GM21423 (cell line): ENCODE measurements around the gene PARP15.
"Not testable (repeated sequence)": the region's sequence is repeated elsewhere in the genome, so short reads cannot be mapped to it uniquely, and the experiment has no call there.

Experiments used
- ATAC-seq: cut with Tn5 transposase; IDR thresholded peaks from one replicate; pipeline ENCODE4 v1.9.1; 2021; ENCODE audit warnings: mild to moderate bottlenecking, moderate library complexity; ENCODE audit not compliant: unreplicated experiment

Gene PARP15

DNA sequence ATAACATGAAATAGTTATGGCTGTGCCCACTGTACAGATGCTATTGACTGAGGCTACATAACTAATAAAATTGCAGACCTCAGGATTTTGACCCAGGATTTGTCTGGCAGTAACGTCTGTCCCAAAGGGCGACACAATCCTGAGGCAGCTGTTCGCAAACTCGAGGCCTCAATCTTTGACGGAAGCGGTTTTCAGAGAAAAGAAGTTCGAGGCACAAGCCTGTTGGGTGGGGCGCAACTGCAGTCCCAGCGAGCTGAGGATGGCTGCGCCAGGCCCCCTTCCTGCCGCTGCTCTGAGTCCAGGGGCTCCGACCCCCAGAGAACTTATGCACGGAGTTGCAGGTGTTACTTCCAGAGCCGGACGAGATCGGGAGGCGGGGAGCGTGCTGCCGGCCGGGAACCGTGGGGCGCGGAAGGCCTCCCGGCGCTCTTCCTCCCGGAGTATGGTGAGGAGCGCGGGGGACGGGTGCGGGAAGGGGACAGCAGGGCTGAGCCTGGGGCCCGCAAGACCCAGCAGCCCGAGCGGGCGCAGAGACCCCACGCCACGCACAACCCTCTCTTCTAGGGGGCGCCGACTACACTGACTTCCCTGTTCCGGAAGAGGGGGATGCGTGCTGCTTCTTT lies at the start of gene PARP15:
TSS of gene PARP15 (plus strand) at position 242 of the 623 bp plus-strand sequence. CDS start at position 260, 18 bp downstream.
- no peak for ATAC-seq

GRCh38 chr3:122530164-122530563 lies 47.3 kb upstream of the PARP15 start:
- no peak for ATAC-seq

GRCh38 chr3:122533480-122533879 lies 44.0 kb upstream of the PARP15 start:
- no peak for ATAC-seq

- ATAC-seq, result peak; percentile 99
These were observed 43.5 kb upstream of the PARP15 start for GRCh38 chr3:122533931-122534334.

GRCh38 chr3:122535964-122536631 lies 41.4 kb upstream of the PARP15 start:
- no peak for ATAC-seq

DNA sequence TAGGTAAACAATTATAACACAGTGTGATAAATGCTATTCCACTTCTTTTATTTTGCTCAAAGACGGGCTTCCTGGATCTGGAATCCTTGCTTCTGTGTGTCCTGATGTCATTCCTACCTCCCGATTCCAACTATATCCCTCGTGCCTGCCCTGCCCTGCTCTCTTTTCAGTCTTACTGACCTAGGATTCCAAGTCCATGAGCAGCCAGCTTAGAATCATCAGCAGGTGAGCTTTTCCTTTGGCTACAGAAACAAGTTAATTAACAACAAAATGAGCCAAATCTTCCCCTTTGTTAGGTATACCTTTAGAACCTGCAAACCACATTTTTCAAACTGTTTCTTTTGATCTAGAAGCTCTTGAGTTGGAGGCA lies 40.8 kb upstream of the PARP15 start:
- no peak for ATAC-seq

GRCh38 chr3:122538956-122539490 lies 38.4 kb upstream of the PARP15 start:
- ATAC-seq, result no peak

DNA sequence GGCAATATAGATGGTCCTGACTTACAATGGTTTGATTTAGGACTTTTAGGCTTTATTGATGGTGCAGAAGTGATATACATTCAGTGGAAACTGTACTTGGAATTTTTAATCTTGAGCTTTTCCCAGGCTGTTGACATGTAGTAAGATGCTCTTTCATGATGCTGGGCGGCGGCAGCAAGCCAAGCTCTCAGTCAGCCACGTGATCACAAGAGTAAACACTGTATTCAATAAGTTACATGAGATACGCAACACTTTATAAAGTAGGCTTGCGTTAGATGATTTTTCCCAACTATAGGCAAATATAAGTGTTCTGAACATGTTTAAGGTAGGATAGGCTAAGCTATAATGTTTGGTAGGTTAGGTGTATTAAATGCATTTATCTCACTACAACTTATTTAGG lies 31.3 kb upstream of the PARP15 start:
- ATAC-seq, result no peak

DNA sequence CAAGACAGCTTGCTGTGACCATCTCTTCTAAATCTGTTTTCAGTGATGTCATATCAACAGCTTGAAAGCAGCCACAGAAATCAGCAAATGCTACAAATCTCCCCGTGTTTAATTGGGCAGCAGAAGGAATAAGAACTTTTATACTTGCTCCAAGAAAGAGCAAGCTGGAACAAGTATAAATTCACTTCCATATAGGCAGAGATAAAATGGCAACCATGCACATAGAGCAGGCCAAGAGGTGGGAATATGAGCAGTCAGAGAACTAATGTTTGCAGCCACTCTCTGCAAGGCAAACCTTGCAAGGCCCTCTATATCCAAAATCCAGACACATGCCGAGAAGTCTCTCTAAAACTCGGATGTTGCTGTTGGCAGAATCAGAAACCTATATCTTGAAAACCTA lies 29.4 kb upstream of the PARP15 start:
- ATAC-seq, result no peak

- ATAC-seq, result no peak
These were observed 28.8 kb upstream of the PARP15 start for GRCh38 chr3:122548619-122549018.

GRCh38 chr3:122553171-122553570 lies 24.3 kb upstream of the PARP15 start:
- no peak for ATAC-seq

- no peak for ATAC-seq
These were observed 22.0 kb upstream of the PARP15 start for GRCh38 chr3:122555275-122556071.

DNA sequence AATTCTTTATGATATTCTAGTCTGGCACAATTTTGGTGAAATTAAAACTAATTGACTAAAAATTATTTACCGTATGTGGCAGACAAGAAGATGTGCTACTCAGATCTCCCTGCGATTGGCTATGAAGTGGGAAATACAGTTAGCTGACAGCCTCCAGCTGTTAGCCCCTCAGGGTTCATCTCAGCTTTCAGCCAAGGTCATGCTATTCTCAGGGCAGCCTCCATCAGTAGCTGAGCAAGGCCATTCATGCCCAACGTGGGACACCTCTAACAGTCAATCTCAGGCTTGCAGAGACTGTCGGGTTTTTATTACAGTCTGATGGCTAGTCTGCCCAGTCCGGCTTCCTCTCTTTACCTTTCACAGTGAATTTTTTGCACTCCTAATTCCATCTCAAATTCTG lies 20.1 kb upstream of the PARP15 start:
- ATAC-seq, result no peak

DNA sequence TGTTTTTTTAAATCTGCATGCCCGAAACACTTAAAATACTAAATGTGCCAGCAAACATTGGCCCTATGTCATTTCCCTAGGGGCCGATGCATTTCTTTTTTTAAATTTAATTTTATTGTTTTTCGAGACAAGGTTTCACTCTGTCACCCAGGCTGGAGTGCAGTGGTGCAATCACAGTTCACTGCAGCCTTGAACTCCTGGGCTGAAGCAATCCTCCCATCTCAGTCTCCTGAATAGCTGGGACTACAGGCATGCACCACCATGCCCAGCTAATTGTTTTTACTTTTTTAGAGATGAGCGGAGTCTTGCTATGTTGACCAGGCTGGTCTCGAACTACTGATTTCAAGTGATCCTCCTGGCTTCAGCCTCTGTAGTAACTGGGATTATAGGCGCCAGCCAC lies 18.8 kb upstream of the PARP15 start:
- ATAC-seq, result no peak

DNA sequence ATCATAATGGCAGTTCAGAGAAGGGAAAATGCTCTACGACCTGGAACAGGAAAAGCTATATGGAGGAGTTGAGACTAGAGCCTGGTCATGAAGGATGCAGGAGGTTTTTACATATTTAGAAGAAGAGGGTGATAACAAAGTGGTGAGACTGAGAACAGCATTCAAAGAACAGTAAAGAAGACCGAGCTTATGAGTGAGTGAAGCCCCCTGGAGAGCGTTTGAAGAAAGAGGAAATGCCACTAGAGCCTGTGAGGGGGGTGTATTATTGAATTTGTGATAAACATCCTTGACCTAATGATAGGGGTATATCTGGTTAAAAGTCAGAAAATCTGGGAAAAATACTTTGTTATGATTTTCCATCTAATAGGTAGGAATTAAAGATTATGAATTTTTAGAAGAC lies 17.5 kb upstream of the PARP15 start:
- ATAC-seq, result no peak

- no peak for ATAC-seq
These were observed 16.8 kb upstream of the PARP15 start for GRCh38 chr3:122560680-122561079.

- no peak for ATAC-seq
These were observed 14.3 kb upstream of the PARP15 start for GRCh38 chr3:122562923-122563716.

- no peak for ATAC-seq
These were observed 13.8 kb upstream of the PARP15 start for GRCh38 chr3:122563717-122564025.

- ATAC-seq, result peak; percentile 75
These were observed 13.1 kb upstream of the PARP15 start, which contains the start of the genes DTX3L and PARP9 for GRCh38 chr3:122564155-122564912. TSS of gene DTX3L (plus strand) at chr3:122564338. CDS start at chr3:122564427, 89 bp downstream. TSS of gene PARP9 (minus strand) at chr3:122564300. CDS start at chr3:122559620, 4,680 bp downstream.

DNA sequence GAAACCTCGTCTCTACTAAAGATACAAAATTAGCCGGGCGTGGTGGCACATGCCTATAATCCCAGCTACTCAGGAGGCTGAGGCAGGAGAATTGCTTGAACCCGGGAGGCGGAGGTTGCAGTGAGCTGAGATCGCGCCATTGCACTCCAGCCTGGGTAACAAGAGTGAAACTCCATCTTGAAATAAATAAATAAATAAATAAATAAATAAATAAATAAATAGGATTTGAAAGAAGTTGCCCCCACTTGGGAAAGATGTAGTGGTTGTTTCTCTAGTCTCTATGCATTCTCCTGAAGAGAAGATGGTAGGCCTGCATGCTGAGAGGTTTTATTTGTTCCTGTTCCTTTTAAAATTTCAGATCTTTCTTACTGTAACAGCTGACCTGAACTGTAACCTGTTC lies 9.3 kb upstream of the PARP15 start:
- not testable (repeated sequence) for ATAC-seq
